DMS53 treated with DMSO at 0.1 percent for 48 hours (cell line): Measurements from ENCODE around the gene TRIM14.
"Not testable (repeated sequence)": the region's sequence is repeated elsewhere in the genome, so short reads cannot be mapped to it uniquely, and the experiment has no call there.

Experiments used
- DNase-seq: peaks from one replicate; lab custom pipeline; 2025; ENCODE audit not compliant: unreplicated experiment; lab: John Stamatoyannopoulos, UW

TRIM14 gene

GRCh38 chr9:98054376-98054951, 64.6 kb downstream of the TRIM14 start:
- no peak for DNase-seq

GRCh38 chr9:98050351-98050750, 68.7 kb downstream of the TRIM14 start:
- DNase-seq = no peak

GRCh38 chr9:98049288-98050072, 69.5 kb downstream of the TRIM14 start:
- DNase-seq = no peak

- DNase-seq = no peak
Measured at GRCh38 chr9:98047002-98047401, 72.0 kb downstream of the TRIM14 start.

GRCh38 chr9:98046180-98046543, 72.9 kb downstream of the TRIM14 start:
- DNase-seq = no peak

- DNase-seq = no peak
Measured at GRCh38 chr9:98045234-98046179, 73.5 kb downstream of the TRIM14 start.

- DNase-seq = no peak
Measured at GRCh38 chr9:98043915-98044314, 75.1 kb downstream of the TRIM14 start.

- DNase-seq = peak; percentile 40
Measured at GRCh38 chr9:98040212-98040611, 78.8 kb downstream of the TRIM14 start.

GRCh38 chr9:98039607-98040017, 79.4 kb downstream of the TRIM14 start:
- DNase-seq = no peak

GRCh38 chr9:98038958-98039357, 80.1 kb downstream of the TRIM14 start:
- no peak for DNase-seq

- no peak for DNase-seq
Measured at GRCh38 chr9:98037357-98037756, 81.7 kb downstream of the TRIM14 start.

- peak; percentile 17 for DNase-seq
Measured at GRCh38 chr9:98034593-98035546, 84.2 kb downstream of the TRIM14 start.

- no peak for DNase-seq
Measured at GRCh38 chr9:98031935-98032334, 87.1 kb downstream of the TRIM14 start.

GRCh38 chr9:98031169-98031568, 87.9 kb downstream of the TRIM14 start:
- no peak for DNase-seq

GRCh38 chr9:98024702-98025101, 94.3 kb downstream of the TRIM14 start:
- peak; percentile 85 for DNase-seq

GRCh38 chr9:98022447-98022846, 96.6 kb downstream of the TRIM14 start:
- no peak for DNase-seq

- DNase-seq = no peak
Measured at GRCh38 chr9:98021306-98022040, 97.5 kb downstream of the TRIM14 start.

- DNase-seq = no peak
Measured at GRCh38 chr9:98020476-98021145, 98.4 kb downstream of the TRIM14 start.

- DNase-seq = not testable (repeated sequence)
Measured at GRCh38 chr9:98019869-98020268, 99.2 kb downstream of the TRIM14 start.
